ENCODE results near the gene SHOC2.

DNA sequence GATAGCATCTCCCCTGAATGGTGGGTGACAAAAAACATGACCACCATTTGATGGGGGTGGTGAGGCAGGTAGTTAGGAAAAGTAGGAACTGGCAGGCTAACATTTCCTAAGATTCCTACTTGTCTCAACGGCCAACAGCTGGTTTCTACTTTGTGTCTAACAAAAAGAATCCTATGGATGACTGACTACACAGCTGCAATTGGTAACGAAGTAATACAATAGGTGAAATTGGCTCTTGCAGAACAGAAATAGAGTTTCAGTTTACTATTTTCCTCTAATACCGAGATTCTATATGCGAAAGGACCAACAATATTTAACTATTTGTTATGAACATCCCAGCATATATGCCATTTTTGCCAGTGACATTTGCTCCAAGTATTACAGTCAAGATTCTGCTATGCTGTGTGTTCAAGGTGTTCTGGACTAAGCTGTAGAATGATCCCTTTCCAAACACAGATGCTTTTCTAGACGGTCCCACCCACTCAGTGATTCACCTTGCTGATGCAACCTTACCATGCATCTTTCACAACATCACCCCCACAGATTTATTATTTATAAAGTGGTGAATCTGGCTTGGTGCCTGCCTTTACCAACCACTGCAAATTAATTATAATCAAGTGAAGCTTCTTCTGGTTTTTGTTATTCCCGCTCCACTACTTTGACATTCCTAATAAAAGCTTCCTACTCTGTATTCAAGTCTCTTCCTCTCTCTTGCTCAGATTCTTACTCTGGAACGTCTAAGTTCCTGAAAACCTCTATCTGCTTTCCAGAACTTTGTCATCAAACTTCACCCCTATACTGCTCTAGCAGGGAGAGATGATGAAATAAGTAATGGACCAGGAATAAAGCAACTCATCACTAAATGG, 17.2 kb upstream of the SHOC2 start:
- TF ChIP-seq CTCF (IDR thresholded peaks at IDR 0.05; ENCODE audit: low read depth, low read length) (no peak), EZH2phosphoT487 (IDR thresholded peaks at IDR 0.05; ENCODE audit: low read depth) (no peak)
